Mesenchymal stem cell (in vitro differentiated cells and primary cell): ENCODE data around the gene CAMK1D.

Experiments
- DNase-seq: peaks from one replicate; pipeline ENCODE4 v3.0.0-alpha.2; 2013
- H2AFZ ChIP-seq: one replicate; pipeline ENCODE4 v1.6.1; 2013; ENCODE audit warnings: low read depth, mild to moderate bottlenecking, control low read depth, inconsistent platforms, low read length, moderate library complexity
- H2AK5ac ChIP-seq: 2 replicates; pipeline ENCODE4 v1.6.1; 2013; ENCODE audit warnings: low read length, moderate library complexity, mild to moderate bottlenecking, inconsistent platforms; ENCODE audit not compliant: severe bottlenecking
- H2BK120ac ChIP-seq: one replicate; pipeline ENCODE4 v1.6.1; 2013; ENCODE audit warnings: low read depth, mild to moderate bottlenecking, inconsistent platforms, low read length, moderate library complexity
- H2BK12ac ChIP-seq, 2 experiments: one replicate each; pipeline ENCODE4 v1.6.1; 2013; ENCODE audit warnings: inconsistent platforms in 2 of 2, low read length in 2 of 2, mild to moderate bottlenecking in 2 of 2, moderate library complexity in 2 of 2, control low read depth in 1 of 2
- H2BK15ac ChIP-seq: one replicate; pipeline ENCODE4 v1.6.1; 2013; ENCODE audit warnings: mild to moderate bottlenecking, low read depth, inconsistent platforms; ENCODE audit not compliant: poor library complexity, severe bottlenecking
- H2BK5ac ChIP-seq: 2 replicates; pipeline ENCODE4 v1.6.1; 2013; ENCODE audit warnings: low read depth, mild to moderate bottlenecking, low read length, control low read depth, inconsistent platforms; ENCODE audit not compliant: poor library complexity, severe bottlenecking
- H3K14ac ChIP-seq, 2 experiments: one replicate each; pipeline ENCODE4 v1.6.1; 2013; ENCODE audit warnings: inconsistent platforms in 2 of 2, low read length in 2 of 2, control low read depth in 1 of 2, mild to moderate bottlenecking in 1 of 2, moderate library complexity in 1 of 2
- H3K18ac ChIP-seq, 2 experiments: one replicate each; pipeline ENCODE4 v1.6.1; 2013; ENCODE audit warnings: inconsistent platforms in 2 of 2, low read length in 2 of 2, control low read depth in 1 of 2, low read depth in 1 of 2, mild to moderate bottlenecking in 1 of 2
- H3K23ac ChIP-seq, 2 experiments: one replicate each; pipeline ENCODE4 v1.6.1; 2013; ENCODE audit warnings: inconsistent platforms in 2 of 2, low read length in 2 of 2, mild to moderate bottlenecking in 2 of 2, moderate library complexity in 2 of 2, control low read depth in 1 of 2
- H3K27ac ChIP-seq: 2 replicates; pipeline ENCODE4 v1.5.1; 2013; ENCODE audit warnings: mild to moderate bottlenecking, moderate library complexity, low read length, control low read depth, inconsistent platforms; ENCODE audit not compliant: poor library complexity, severe bottlenecking
- H3K27me3 ChIP-seq, 2 experiments: 2 replicates each; pipeline versions ENCODE4 v1.6.1 to v1.7.0; 2013; ENCODE audit warnings: low read length in 2 of 2, mild to moderate bottlenecking in 2 of 2, moderate library complexity in 2 of 2, control low read depth in 1 of 2, inconsistent platforms in 1 of 2; ENCODE audit not compliant: control insufficient read depth in 1 of 2, insufficient read depth in 1 of 2
- H3K36me3 ChIP-seq, 2 experiments: 2 replicates each; pipeline versions ENCODE4 v1.6.1 to v1.7.0; 2013; ENCODE audit warnings: low read length in 2 of 2, control low read depth in 1 of 2, inconsistent platforms in 1 of 2, low read depth in 1 of 2, mild to moderate bottlenecking in 1 of 2; ENCODE audit not compliant: insufficient read depth in 2 of 2, control insufficient read depth in 1 of 2
- H3K4ac ChIP-seq, 2 experiments: one replicate each; pipeline ENCODE4 v1.6.1; 2013; ENCODE audit warnings: inconsistent platforms in 2 of 2, low read length in 2 of 2, mild to moderate bottlenecking in 2 of 2, moderate library complexity in 2 of 2, control low read depth in 1 of 2, low read depth in 1 of 2
- H3K4me1 ChIP-seq: 2 replicates; pipeline ENCODE4 v1.6.1; 2013; ENCODE audit warnings: low read depth, low read length, control low read depth; ENCODE audit not compliant: control insufficient read depth, insufficient read depth
- H3K4me2 ChIP-seq: 2 replicates; pipeline ENCODE4 v1.6.1; 2013; ENCODE audit warnings: low read length, mild to moderate bottlenecking, inconsistent platforms; ENCODE audit not compliant: poor library complexity, severe bottlenecking
- H3K4me3 ChIP-seq, 2 experiments: 2 replicates each; pipeline versions ENCODE4 v1.5.1 to v1.7.0; 2013; ENCODE audit warnings: low read length in 2 of 2, mild to moderate bottlenecking in 2 of 2, control low read depth in 1 of 2, low read depth in 1 of 2; ENCODE audit not compliant: insufficient read depth in 1 of 2
- H3K79me1 ChIP-seq: replicated peaks from 2 replicates; pipeline ENCODE4 v1.6.1; 2013; ENCODE audit warnings: mild to moderate bottlenecking, control low read depth, low read length, inconsistent platforms; ENCODE audit not compliant: poor library complexity, severe bottlenecking
- H3K9ac ChIP-seq: 2 replicates; pipeline ENCODE4 v1.7.0; 2013; ENCODE audit warnings: mild to moderate bottlenecking, low read length, moderate library complexity
- H3K9me3 ChIP-seq: 2 replicates; pipeline ENCODE4 v1.7.0; 2013; ENCODE audit warnings: mild to moderate bottlenecking, low read length; ENCODE audit not compliant: control insufficient read depth
- H4K8ac ChIP-seq: one replicate; pipeline ENCODE4 v1.6.1; 2013; ENCODE audit warnings: inconsistent platforms, mild to moderate bottlenecking, low read length, moderate library complexity
- H4K91ac ChIP-seq: one replicate; pipeline ENCODE4 v1.6.1; 2013; ENCODE audit warnings: mild to moderate bottlenecking, low read length, inconsistent platforms
- WGBS: methylation state at CpG from one replicate; pipeline ENCODE4 v1.1.7; 2013; ENCODE audit warnings: mixed read lengths; 5-methylcytosine and 5-hydroxymethylcytosine counted together

Gene CAMK1D

GRCh38 chr10:12685261-12686058, 336.1 kb downstream of the CAMK1D start:
- Histone ChIP-seq H3K14ac (no peak overlapping the region), H2AFZ (no peak overlapping the region), H2BK15ac (no peak overlapping the region), H3K36me3 (no peaks in the 10 kb centered on the region), H3K27ac (no peak overlapping the region), H3K9ac (no peak overlapping the region), H2BK5ac (no peak overlapping the region), H2BK120ac (no peak overlapping the region), H3K4me1 (peaks cover 4% of the 10 kb centered on the region), H3K4me2 (no peak overlapping the region), H2AK5ac (no peak overlapping the region), H4K91ac (no peak overlapping the region), H3K18ac (no peak overlapping the region), H3K79me1 (peaks cover 19% of the 10 kb centered on the region), H3K9me3 (no peaks in the 10 kb centered on the region), H2BK12ac (no peak overlapping the region), H3K4ac (no peak overlapping the region), H3K4me3 (no peak overlapping the region), H4K8ac (no peak overlapping the region), H3K23ac (no peak overlapping the region), H3K27me3 (no peaks in the 10 kb centered on the region)
- 91% methylated on average over 8 of the region's 11 CpGs for WGBS
- no peak for DNase-seq

DNA sequence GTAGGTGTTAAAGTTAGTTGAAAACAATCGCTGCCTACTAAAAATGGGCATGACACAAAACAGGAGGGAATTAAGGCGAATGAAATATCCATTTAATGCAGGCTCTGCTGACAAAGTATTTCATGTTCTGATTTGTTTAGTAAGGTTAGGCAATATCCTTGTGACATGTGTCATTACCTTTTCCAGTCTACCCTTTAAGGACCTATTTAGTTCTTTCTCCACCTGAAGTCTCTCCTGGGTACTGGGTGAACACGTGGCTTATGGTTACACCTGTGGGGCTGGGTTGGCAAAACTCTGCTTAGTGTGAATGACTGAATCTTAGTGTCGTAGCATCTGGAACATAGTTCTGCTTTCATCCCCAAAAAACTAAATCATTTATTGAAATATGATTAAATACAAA, 338.6 kb downstream of the CAMK1D start:
- Histone ChIP-seq H3K9ac (no peak overlapping the region), H3K36me3 (no peaks in the 10 kb centered on the region), H2AFZ (no peak overlapping the region), H3K27ac (no peak overlapping the region), H2AK5ac (no peak overlapping the region), H2BK15ac (no peak overlapping the region), H3K79me1 (peaks cover 16% of the 10 kb centered on the region), H3K4me1 (no peaks in the 10 kb centered on the region), H4K91ac (no peak overlapping the region), H3K23ac (no peak overlapping the region), H3K14ac (no peak overlapping the region), H2BK12ac (no peak overlapping the region), H3K27me3 (no peaks in the 10 kb centered on the region), H3K9me3 (no peaks in the 10 kb centered on the region), H3K4me3 (no peak overlapping the region), H2BK5ac (no peak overlapping the region), H3K4ac (no peak overlapping the region), H3K4me2 (no peak overlapping the region), H2BK120ac (no peak overlapping the region), H3K18ac (no peak overlapping the region), H4K8ac (no peak overlapping the region)
- DNase-seq, result no peak
- 100% methylated on average over 2 of the region's 4 CpGs for WGBS

- WGBS, result 39% methylated on average over 6 of the region's 6 CpGs
- peaks cover 18% of the 10 kb centered on the region for H3K79me1 ChIP-seq
- H2BK120ac ChIP-seq, result no peak overlapping the region
- H3K4me2 ChIP-seq, result no peak overlapping the region
- no peak overlapping the region for H3K4ac ChIP-seq
- no peaks in the 10 kb centered on the region for H3K9me3 ChIP-seq
- H3K27ac ChIP-seq, result no peak overlapping the region
- H3K4me3 ChIP-seq, result no peak overlapping the region
- H3K9ac ChIP-seq, result no peak overlapping the region
- H2BK5ac ChIP-seq, result no peak overlapping the region
- peak overlapping the region; percentile 83 for H2AFZ ChIP-seq
- no peak overlapping the region for H4K91ac ChIP-seq
- H2AK5ac ChIP-seq, result no peak overlapping the region
- no peaks in the 10 kb centered on the region for H3K4me1 ChIP-seq
- H3K18ac ChIP-seq, result peak overlapping the region in 1 of 2 experiments; percentile 81
- H3K23ac ChIP-seq, result no peak overlapping the region
- H2BK15ac ChIP-seq, result no peak overlapping the region
- peak overlapping the region; percentile 66 for H4K8ac ChIP-seq
- H3K36me3 ChIP-seq, result no peaks in the 10 kb centered on the region
- H3K27me3 ChIP-seq, result no peaks in the 10 kb centered on the region
- peak overlapping the region in 1 of 2 experiments; percentile 94 for H3K14ac ChIP-seq
- peak overlapping the region in 1 of 2 experiments; percentile 83 for H2BK12ac ChIP-seq
- DNase-seq, result peak; percentile 55
Measured at GRCh38 chr10:12689893-12690292, 340.5 kb downstream of the CAMK1D start.

DNA sequence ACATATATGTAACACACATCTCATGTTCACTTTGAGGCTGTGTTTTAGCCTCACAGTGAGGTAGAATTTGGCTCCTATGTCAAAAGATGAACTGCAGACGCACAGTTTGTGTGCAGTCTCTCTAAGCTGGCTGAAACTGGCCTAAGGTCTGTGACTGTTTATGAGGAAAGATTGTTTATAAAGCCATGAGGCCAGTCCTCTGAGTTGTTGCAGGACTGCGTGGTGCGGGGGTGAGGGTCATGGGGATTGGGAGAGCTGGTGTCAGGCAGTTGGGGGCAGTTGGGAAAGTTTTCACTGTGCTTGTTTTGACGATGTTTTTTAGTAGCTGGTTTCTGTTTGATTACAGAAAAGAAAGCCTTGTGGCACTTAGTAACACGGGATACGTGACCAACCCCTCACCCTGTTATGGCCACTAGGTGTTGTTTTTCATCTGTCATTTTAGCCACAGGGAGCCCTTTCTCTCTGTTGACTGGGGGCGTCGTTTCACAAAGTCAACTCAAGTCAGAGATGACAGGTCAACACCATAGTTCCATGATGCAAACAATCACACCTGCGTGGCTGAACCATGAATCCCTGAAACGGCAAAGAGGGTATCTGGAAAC, 341.3 kb downstream of the CAMK1D start:
- Histone ChIP-seq H3K9ac (no peak overlapping the region), H3K4me1 (no peaks in the 10 kb centered on the region), H4K8ac (peak overlapping the region; percentile 79), H2BK15ac (no peak overlapping the region), H2AFZ (no peak overlapping the region), H2BK12ac (peak overlapping the region in 1 of 2 experiments; percentile 86), H3K23ac (no peak overlapping the region), H3K79me1 (peaks cover 22% of the 10 kb centered on the region), H3K36me3 (no peaks in the 10 kb centered on the region), H4K91ac (no peak overlapping the region), H3K4ac (peak overlapping the region in 1 of 2 experiments; percentile 18), H3K27ac (no peak overlapping the region), H3K18ac (peak overlapping the region; percentile 28 to 43), H2BK120ac (no peak overlapping the region), H3K9me3 (no peaks in the 10 kb centered on the region), H3K4me2 (no peak overlapping the region), H3K27me3 (no peaks in the 10 kb centered on the region), H3K14ac (no peak overlapping the region), H3K4me3 (no peak overlapping the region), H2BK5ac (no peak overlapping the region), H2AK5ac (no peak overlapping the region)
- 48% methylated on average over 9 of the region's 10 CpGs for WGBS
- peak; percentile 89 for DNase-seq
